PC-3 (cell line): ENCODE measurements around the gene DYNLL1.

Experiments
- CTCF ChIP-seq: fragments of 300-600 bp; sonication (generic); conservative IDR thresholded peaks from 2 replicates; pipeline ENCODE4 v1.5.1; 2017; ENCODE audit warnings: antibody characterized with exemption, low read depth, mild to moderate bottlenecking, low read length
- EZH2 ChIP-seq: fragments of 300-600 bp; sonication (generic); IDR thresholded peaks from one replicate; pipeline ENCODE4 v1.6.1; 2017; ENCODE audit warnings: antibody characterized with exemption, mild to moderate bottlenecking, low read length; ENCODE audit not compliant: unreplicated experiment

- TF ChIP-seq CTCF (no peak), EZH2 (no peak)
These were observed 19.6 kb downstream of the DYNLL1 start for GRCh38 chr12:120515496-120515895.
